ENCODE results near the gene GCH1. TPM values are rescaled to one million over a fixed set of nuclear protein-coding genes. Genes with fewer than 3 reads are reported as not detected.

The GCH1 gene
- total RNA-seq, 4 donors from 2014 or later, result 6.9 to 13.2 (median 8.1) TPM

DNA sequence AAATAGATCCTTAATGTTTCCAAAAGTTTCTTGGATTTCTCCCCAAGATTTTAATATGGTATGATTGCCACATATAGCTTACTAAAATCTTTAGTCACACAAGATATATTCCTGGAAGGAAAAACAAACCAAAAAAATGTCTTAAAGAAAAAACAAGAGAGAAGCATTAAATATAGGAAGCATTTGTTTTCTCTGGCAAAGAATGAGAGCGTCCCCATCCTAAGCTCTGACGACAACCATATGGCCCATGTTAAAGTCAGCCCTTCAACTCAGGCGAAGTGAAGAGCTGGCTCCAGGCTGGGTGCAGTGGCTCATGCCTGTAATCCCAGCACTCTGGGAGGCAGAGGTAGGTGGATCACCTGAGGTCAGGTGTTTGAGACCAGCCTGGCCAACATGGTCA, 35.6 kb downstream of the GCH1 start:
- Histone ChIP-seq H3K4me1 (peaks cover 0 to 8% (median 0%) of the 10 kb centered on the region in 4 donors), H3K36me3 (no peaks in the 10 kb centered on the region), H3K4me3 (no peak overlapping the region), H3K27me3 (no peaks in the 10 kb centered on the region), H3K27ac (no peak overlapping the region), H3K9me3 (no peaks in the 10 kb centered on the region)
- DNase-seq (ENCODE audit: low spot score in 2 of 2), result no peak
- TF ChIP-seq POLR2A (IDR thresholded peaks at IDR 0.05) (no peak), EP300 (IDR thresholded peaks at IDR 0.05) (no peak)
- TF ChIP-seq, protein P1, sequence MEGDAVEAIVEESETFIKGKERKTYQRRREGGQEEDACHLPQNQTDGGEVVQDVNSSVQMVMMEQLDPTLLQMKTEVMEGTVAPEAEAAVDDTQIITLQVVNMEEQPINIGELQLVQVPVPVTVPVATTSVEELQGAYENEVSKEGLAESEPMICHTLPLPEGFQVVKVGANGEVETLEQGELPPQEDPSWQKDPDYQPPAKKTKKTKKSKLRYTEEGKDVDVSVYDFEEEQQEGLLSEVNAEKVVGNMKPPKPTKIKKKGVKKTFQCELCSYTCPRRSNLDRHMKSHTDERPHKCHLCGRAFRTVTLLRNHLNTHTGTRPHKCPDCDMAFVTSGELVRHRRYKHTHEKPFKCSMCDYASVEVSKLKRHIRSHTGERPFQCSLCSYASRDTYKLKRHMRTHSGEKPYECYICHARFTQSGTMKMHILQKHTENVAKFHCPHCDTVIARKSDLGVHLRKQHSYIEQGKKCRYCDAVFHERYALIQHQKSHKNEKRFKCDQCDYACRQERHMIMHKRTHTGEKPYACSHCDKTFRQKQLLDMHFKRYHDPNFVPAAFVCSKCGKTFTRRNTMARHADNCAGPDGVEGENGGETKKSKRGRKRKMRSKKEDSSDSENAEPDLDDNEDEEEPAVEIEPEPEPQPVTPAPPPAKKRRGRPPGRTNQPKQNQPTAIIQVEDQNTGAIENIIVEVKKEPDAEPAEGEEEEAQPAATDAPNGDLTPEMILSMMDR (IDR thresholded peaks at IDR 0.05), result no peak
- 53 to 67% methylated on average over 3 of the region's 3 CpGs for WGBS, 2 donors

DNA sequence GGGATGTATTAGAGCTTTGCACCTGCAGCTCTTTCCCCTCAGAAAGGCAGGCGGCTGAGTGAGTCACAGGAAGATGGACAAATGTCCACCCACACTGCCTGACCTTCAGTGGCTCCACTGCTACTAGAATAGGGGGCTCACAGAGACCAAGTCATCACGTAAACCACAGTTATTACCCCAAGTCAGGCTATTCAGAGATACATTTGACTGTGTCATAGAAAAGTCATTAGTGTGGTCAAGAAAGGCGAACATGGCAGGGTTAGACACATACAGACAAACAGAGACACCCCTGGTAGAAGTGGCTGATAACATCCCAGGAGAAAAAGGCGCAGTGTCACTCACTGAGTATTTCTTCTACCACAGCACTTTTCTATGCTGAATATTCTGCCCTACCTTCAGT, 36.0 kb downstream of the GCH1 start:
- Histone ChIP-seq H3K36me3 (no peaks in the 10 kb centered on the region), H3K4me3 (no peak overlapping the region), H3K27me3 (no peaks in the 10 kb centered on the region), H3K4me1 (peaks cover 0 to 8% (median 0%) of the 10 kb centered on the region in 4 donors), H3K9me3 (no peaks in the 10 kb centered on the region), H3K27ac (no peak overlapping the region)
- DNase-seq (ENCODE audit: low spot score in 2 of 2), result no peak
- TF ChIP-seq EP300 (IDR thresholded peaks at IDR 0.05) (no peak), POLR2A (IDR thresholded peaks at IDR 0.05) (no peak)
- TF ChIP-seq, protein P1 (IDR thresholded peaks at IDR 0.05), result no peak
- WGBS, 2 donors, result 49 to 53% methylated on average over 4 of the region's 4 CpGs

DNA sequence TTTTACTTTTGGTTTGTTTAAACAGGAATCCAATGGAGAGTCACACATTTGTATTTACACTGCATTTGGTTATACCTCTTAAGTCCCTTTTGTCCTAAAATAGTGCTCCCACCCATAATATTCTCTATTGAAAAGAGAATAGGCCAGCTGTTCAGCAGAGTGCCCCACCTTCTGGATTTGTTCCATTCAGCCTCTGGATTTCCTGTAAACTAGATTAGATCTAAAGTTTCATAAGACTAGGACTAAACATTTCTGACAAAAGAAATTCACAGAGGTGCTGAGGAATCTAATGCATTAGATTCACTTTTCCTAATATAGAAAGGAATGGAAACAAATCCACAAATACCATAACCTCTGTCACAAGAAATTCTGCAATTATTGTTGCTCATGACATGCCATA, 38.1 kb downstream of the GCH1 start:
- H3K9me3 ChIP-seq, result no peaks in the 10 kb centered on the region
- no peak for DNase-seq (ENCODE audit: low spot score in 2 of 2)
- H3K36me3 ChIP-seq, result no peaks in the 10 kb centered on the region
- TF ChIP-seq POLR2A (IDR thresholded peaks at IDR 0.05), result no peak
- TF ChIP-seq EP300 (IDR thresholded peaks at IDR 0.05), result no peak
- TF ChIP-seq, protein P1 (IDR thresholded peaks at IDR 0.05), result no peak
- peaks cover 0 to 8% (median 0%) of the 10 kb centered on the region in 4 donors for H3K4me1 ChIP-seq
- H3K27me3 ChIP-seq, result no peaks in the 10 kb centered on the region
- no peak overlapping the region for H3K27ac ChIP-seq
- H3K4me3 ChIP-seq, result no peak overlapping the region

DNA sequence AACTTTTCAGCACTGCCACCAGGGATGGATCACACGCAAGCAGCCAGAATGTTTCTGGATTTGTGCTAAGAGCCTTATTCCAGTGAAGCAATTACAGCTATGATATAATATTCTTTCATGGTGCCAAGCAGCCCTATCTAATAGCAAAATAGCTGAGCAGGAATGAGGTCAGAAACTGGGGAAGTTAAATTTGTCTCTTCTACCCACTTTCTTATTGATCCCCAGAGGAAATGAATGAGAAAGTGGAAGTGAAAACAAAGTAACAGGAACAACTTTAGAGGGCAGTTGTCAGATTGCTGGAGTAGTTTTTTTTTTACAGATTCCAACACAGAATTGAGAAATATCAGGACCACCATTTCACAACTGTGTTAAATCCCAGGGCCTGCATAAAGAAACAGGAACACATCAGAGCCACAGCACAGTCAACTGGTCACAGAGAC, 44.8 kb downstream of the GCH1 start:
- Histone ChIP-seq H3K36me3 (no peaks in the 10 kb centered on the region), H3K27ac (peak overlapping the region in 3 of 4 donors; percentile 42 to 68 (median 61)), H3K4me1 (peaks cover 0 to 15% (median 9%) of the 10 kb centered on the region in 4 donors), H3K27me3 (no peaks in the 10 kb centered on the region), H3K4me3 (no peak overlapping the region), H3K9me3 (no peaks in the 10 kb centered on the region)
- 52 to 64% methylated on average over 1 of the region's 1 CpG for WGBS, 2 donors
- TF ChIP-seq POLR2A (IDR thresholded peaks at IDR 0.05) (no peak), EP300 (IDR thresholded peaks at IDR 0.05) (peak in 1 of 2 donors; percentile 85)
- TF ChIP-seq, protein P1 (IDR thresholded peaks at IDR 0.05), result no peak
- DNase-seq (ENCODE audit: low spot score in 2 of 2), result no peak

DNA sequence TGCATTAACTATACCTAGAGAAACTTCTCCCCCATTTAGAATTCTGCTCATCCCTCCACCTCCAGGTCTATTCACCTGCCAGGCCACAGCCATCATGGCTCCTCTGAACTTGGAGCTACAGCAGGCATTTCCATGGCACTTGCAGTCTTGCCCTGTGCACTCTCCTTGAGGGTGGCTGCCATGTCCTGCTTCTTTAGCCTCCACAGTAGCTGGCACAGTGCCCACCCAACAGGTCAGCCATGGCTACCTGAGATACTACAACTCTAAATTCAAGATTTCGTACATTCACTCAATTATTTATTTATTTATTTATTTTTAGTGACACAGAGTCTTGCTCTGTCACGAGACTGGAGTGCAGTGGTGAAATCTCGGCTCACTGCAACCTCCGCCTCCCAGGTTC, 46.5 kb downstream of the GCH1 start:
- no peak for DNase-seq (ENCODE audit: low spot score in 2 of 2)
- 93 to 99% methylated on average over 4 of the region's 4 CpGs for WGBS, 2 donors
- peaks cover 0 to 15% (median 9%) of the 10 kb centered on the region in 4 donors for H3K4me1 ChIP-seq
- no peaks in the 10 kb centered on the region for H3K27me3 ChIP-seq
- H3K27ac ChIP-seq, result no peak overlapping the region
- H3K9me3 ChIP-seq, result no peaks in the 10 kb centered on the region
- TF ChIP-seq, protein P1 (IDR thresholded peaks at IDR 0.05), result no peak
- TF ChIP-seq EP300 (IDR thresholded peaks at IDR 0.05), result no peak
- no peak for TF ChIP-seq POLR2A (IDR thresholded peaks at IDR 0.05)
- H3K4me3 ChIP-seq, result no peak overlapping the region
- H3K36me3 ChIP-seq, result no peaks in the 10 kb centered on the region

Data from tibial nerve (tissue), 4 donors.